Osteocyte (in vitro differentiated cells): ENCODE measurements around the gene MTMR8. TPM values are rescaled to one million over a fixed set of nuclear protein-coding genes. Genes with fewer than 3 reads are reported as not detected.
A peak's percentile ranks its signal among the peaks of the same experiment; 100 is the strongest.
"Not testable (repeated sequence)": the region's sequence is repeated elsewhere in the genome, so short reads cannot be mapped to it uniquely, and the experiment has no call there.

Source experiments
- DNase-seq: peaks from one replicate; pipeline ENCODE4 v3.0.0; 2021; ENCODE audit warnings: mixed read lengths; ENCODE audit not compliant: unreplicated experiment; ENCODE audit errors: extremely low spot score
- H3K27ac Mint-ChIP-seq: one replicate; pipeline ENCODE4 v1.8.0; 2021; ENCODE audit warnings: mild to moderate bottlenecking, mixed read lengths; ENCODE audit not compliant: unreplicated experiment
- H3K27me3 Mint-ChIP-seq: one replicate; pipeline ENCODE4 v1.8.0; 2021; ENCODE audit warnings: mixed read lengths; ENCODE audit not compliant: unreplicated experiment
- H3K36me3 Mint-ChIP-seq: one replicate; pipeline ENCODE4 v1.8.0; 2021; ENCODE audit warnings: mixed read lengths; ENCODE audit not compliant: unreplicated experiment
- H3K4me1 Mint-ChIP-seq: one replicate; pipeline ENCODE4 v1.8.0; 2021; ENCODE audit warnings: mixed read lengths; ENCODE audit not compliant: unreplicated experiment
- H3K4me3 Mint-ChIP-seq: one replicate; pipeline ENCODE4 v1.8.0; 2021; ENCODE audit warnings: mild to moderate bottlenecking, moderate library complexity, mixed read lengths; ENCODE audit not compliant: unreplicated experiment
- H3K9me3 Mint-ChIP-seq: one replicate; pipeline ENCODE4 v1.8.0; 2021; ENCODE audit warnings: mixed read lengths; ENCODE audit not compliant: unreplicated experiment
- total RNA-seq: library from RNA; stranded (reverse); gene quantifications from 2 replicates; pipeline ENCODE4 v1.2.1, GENCODE V29; 2021
- TF ChIP-seq, protein P1 (sequence below): fragments of 200-600 bp; sonication (generic); IDR thresholded peaks from 2 replicates; pipeline ENCODE4 v1.5.0; 2021; ENCODE audit warnings: antibody characterized with exemption, mild to moderate bottlenecking, moderate library complexity

Gene MTMR8
- total RNA-seq, 1 donor from 2014 or later, result 1.4 TPM

- Mint-ChIP-seq H3K9me3 (peaks cover 26% of the 10 kb centered on the region), H3K4me1 (peaks cover 6% of the 10 kb centered on the region), H3K4me3 (peak overlapping the region; percentile 80), H3K36me3 (no peaks in the 10 kb centered on the region), H3K27me3 (no peaks in the 10 kb centered on the region), H3K27ac (no peak overlapping the region)
- TF ChIP-seq, protein P1, sequence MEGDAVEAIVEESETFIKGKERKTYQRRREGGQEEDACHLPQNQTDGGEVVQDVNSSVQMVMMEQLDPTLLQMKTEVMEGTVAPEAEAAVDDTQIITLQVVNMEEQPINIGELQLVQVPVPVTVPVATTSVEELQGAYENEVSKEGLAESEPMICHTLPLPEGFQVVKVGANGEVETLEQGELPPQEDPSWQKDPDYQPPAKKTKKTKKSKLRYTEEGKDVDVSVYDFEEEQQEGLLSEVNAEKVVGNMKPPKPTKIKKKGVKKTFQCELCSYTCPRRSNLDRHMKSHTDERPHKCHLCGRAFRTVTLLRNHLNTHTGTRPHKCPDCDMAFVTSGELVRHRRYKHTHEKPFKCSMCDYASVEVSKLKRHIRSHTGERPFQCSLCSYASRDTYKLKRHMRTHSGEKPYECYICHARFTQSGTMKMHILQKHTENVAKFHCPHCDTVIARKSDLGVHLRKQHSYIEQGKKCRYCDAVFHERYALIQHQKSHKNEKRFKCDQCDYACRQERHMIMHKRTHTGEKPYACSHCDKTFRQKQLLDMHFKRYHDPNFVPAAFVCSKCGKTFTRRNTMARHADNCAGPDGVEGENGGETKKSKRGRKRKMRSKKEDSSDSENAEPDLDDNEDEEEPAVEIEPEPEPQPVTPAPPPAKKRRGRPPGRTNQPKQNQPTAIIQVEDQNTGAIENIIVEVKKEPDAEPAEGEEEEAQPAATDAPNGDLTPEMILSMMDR, result no peak
- no peak for DNase-seq
Measured at GRCh38 chrX:64394059-64394873, 986 bp downstream of the MTMR8 start.

GRCh38 chrX:64389489-64389888, 5.8 kb downstream of the MTMR8 start:
- H3K9me3 Mint-ChIP-seq, result peaks cover 21% of the 10 kb centered on the region
- H3K36me3 Mint-ChIP-seq, result no peaks in the 10 kb centered on the region
- H3K27me3 Mint-ChIP-seq, result no peaks in the 10 kb centered on the region
- TF ChIP-seq, protein P1, result no peak
- peaks cover 2% of the 10 kb centered on the region for H3K4me1 Mint-ChIP-seq
- no peak for DNase-seq
- no peak overlapping the region for H3K4me3 Mint-ChIP-seq
- no peak overlapping the region for H3K27ac Mint-ChIP-seq

DNA sequence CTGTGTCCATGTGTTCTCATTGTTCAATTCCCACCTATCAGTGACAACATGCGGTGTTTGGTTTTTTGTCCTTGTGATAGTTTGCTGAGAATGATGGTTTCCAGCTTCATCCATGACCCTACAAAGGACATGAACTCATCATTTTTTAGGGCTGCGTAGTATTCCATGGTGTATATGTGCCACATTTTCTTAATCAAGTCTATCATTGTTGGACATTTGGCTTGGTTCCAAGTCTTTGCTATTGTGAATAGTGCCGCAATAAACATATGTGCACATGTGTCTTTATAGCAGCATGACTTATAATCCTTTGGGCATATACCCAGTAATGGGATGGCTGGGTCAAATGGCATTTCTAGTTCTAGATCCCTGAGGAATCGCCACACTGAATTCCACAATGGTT, 14.5 kb downstream of the MTMR8 start:
- DNase-seq, H3K27me3 Mint-ChIP-seq, H3K4me1 Mint-ChIP-seq, H3K27ac Mint-ChIP-seq, H3K36me3 Mint-ChIP-seq, H3K4me3 Mint-ChIP-seq: not testable (repeated sequence)
- H3K9me3 Mint-ChIP-seq, result peaks cover 54% of the 10 kb centered on the region

DNA sequence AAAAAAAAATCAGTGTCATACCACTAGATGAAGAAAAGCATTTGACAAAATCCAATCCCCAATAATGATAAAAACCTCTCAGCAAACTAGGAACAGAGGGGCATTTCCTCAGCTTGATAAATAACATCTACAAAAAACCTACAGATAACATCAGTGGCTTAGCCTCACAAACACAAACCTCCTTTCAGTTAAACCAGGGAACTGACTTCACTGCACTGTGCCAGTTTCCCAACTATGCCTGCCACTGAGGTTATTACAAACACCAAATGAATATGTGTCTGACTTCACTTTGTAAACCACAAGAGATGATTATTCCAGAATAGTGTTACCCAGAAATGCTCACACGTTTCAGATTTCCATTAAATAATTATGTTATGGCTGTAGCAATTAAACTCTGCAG, 15.3 kb downstream of the MTMR8 start:
- H3K27me3 Mint-ChIP-seq, result no peaks in the 10 kb centered on the region
- no peak for DNase-seq
- H3K27ac Mint-ChIP-seq, result no peak overlapping the region
- no peaks in the 10 kb centered on the region for H3K4me1 Mint-ChIP-seq
- peaks cover 4% of the 10 kb centered on the region for H3K36me3 Mint-ChIP-seq
- no peak overlapping the region for H3K4me3 Mint-ChIP-seq
- TF ChIP-seq, protein P1, result no peak
- peaks cover 47% of the 10 kb centered on the region for H3K9me3 Mint-ChIP-seq

DNA sequence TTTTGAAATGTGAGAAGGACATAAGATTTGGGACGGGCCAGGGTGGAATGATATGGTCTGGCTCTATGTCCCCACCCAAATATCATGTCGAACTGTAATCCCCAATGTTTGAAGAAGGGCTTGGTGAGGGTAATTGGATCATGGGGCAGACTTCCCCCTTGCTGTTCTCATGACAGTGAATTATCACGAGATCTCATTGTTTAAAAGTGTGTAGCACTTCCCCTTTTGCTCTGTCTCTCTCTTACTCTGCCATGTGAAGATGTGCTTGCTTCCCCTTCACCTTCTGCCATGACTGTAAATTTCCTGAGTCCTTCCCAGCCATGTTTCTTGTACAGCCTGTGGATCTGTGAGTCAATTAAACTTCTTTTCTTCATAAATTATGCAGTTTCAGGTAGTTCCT, 17.5 kb downstream of the MTMR8 start:
- Mint-ChIP-seq H3K4me1 (no peaks in the 10 kb centered on the region), H3K27ac (no peak overlapping the region), H3K4me3 (no peak overlapping the region), H3K27me3 (no peaks in the 10 kb centered on the region), H3K36me3 (peaks cover 4% of the 10 kb centered on the region), H3K9me3 (peaks cover 49% of the 10 kb centered on the region)
- TF ChIP-seq, protein P1, result no peak
- no peak for DNase-seq
